Adrenal gland (tissue), 12 donors: Measurements from ENCODE around the gene CLPX. TPM values are rescaled to one million over a fixed set of nuclear protein-coding genes. Genes with fewer than 3 reads are reported as not detected.

Experiments used
- DNase-seq, 7 donors: peaks; one replicate each; pipeline ENCODE4 v3.0.0-alpha.2; 2019 to 2020
- H3K27ac ChIP-seq, 5 donors: fragments of 200-600 bp; sonication (generic) in 4 of 5; 1 replicate in 3 of 5; 2 replicates in 2 of 5; pipeline versions ENCODE4 v1.5.1 to v1.8.0; 2016 to 2020; ENCODE audit warnings: mild to moderate bottlenecking in 1 of 5
- H3K27me3 ChIP-seq: fragments of 200-600 bp; 2 replicates; pipeline ENCODE4 v1.8.0; 2021
- H3K36me3 ChIP-seq, 2 donors: fragments of 200-600 bp; replicated peaks in 1 of 2; 1 replicate in 1 of 2; 2 replicates in 1 of 2; pipeline versions ENCODE4 v1.5.1 to v1.8.0; 2018 to 2022
- H3K4me1 ChIP-seq, 2 donors: fragments of 200-600 bp; replicated peaks in 1 of 2; 1 replicate in 1 of 2; 2 replicates in 1 of 2; pipeline versions ENCODE4 v1.5.1 to v1.8.0; 2018 to 2021
- H3K4me3 ChIP-seq, 4 donors: fragments of 200-600 bp; sonication (generic) in 3 of 4; one replicate each; pipeline ENCODE4 v1.5.1; 2016 to 2018
- H3K9me3 ChIP-seq, 3 donors: fragments of 200-600 bp; sonication (generic) in 1 of 3; replicated peaks in 1 of 3; 1 replicate in 2 of 3; 2 replicates in 1 of 3; pipeline versions ENCODE4 v1.5.1 to v1.8.0; 2016 to 2021
- POLR2A ChIP-seq, 2 donors: fragments of 450-650 bp; IDR thresholded peaks; one replicate each; pipeline ENCODE4 v1.6.1; 2017; ENCODE audit warnings: antibody characterized with exemption in 2 of 2, mild to moderate bottlenecking in 2 of 2, moderate library complexity in 1 of 2
- WGBS, 4 donors: extraction: QIAGEN DNeasy Blood & Tissue Kit in 2 of 4; methylation state at CpG; one replicate each; pipeline versions ENCODE4 v1.1.5 to v1.1.7; 2013 to 2017; 5-methylcytosine and 5-hydroxymethylcytosine counted together
- intact Hi-C, 2 donors: fragments of 100-400 bp; cut with DNase I; formaldehyde crosslinking; loops; one replicate each; pipeline versions ENCODE4 v1.14.1 to v1.15.0; 2022 to 2023
- polyA plus RNA-seq, 3 donors: library from polyadenylated mRNA; stranded (reverse); fragments of 200-250 nt in 2 of 3; fragments of 350-450 nt in 1 of 3; fragmentation: Illumina TruSeq in 1 of 3; extraction: RNeasy Lipid Tissue Mini Kit (QIAGEN cat#74804) in 1 of 3; gene quantifications; one replicate each; pipeline ENCODE4 v1.2.3, GENCODE V29; 2013 to 2014
- total RNA-seq, 9 donors: library from RNA; depleted of rRNA in 4 of 9; stranded (reverse); fragments of >200 nt in 4 of 9; fragments of 120-200 nt in 1 of 9; fragmentation: NEBNext Ultra II Directional in 1 of 9; extraction: Animal tissue kit (Norgen Biotek cat#: 25700) in 1 of 9; gene quantifications; one replicate each; pipeline versions ENCODE4 v1.1.0 to v1.2.4, GENCODE V29; 2013 to 2023
- TF ChIP-seq, protein P1 (sequence below), 6 experiments: fragments of 450-650 bp in 4 of 6; fragments of 200-600 bp in 2 of 6; sonication (generic) in 1 of 6; IDR thresholded peaks; 1 replicate in 5 of 6; 2 replicates in 1 of 6; pipeline versions ENCODE4 v1.5.1 to v1.8.0; 2016 to 2021; ENCODE audit warnings: antibody characterized with exemption in 6 of 6, mild to moderate bottlenecking in 2 of 6, moderate library complexity in 1 of 6
- donor health status: healthy with polysubstance abuse.
- donor health status: Bipolar disorder and iron deficiency.
- donor health status: DM: yes; HTN: yes; CAD: no.
- donor health status: DM: no; HTN: no; CAD: no.
- donor health status: DM: no; HTN: no; CAD: no.
- donor health status: DM: yes; HTN: yes; CAD: no.

Gene CLPX
- total and polyA plus RNA-seq, 12 donors: 10.4 to 70.7 (median 49.7) TPM

DNA sequence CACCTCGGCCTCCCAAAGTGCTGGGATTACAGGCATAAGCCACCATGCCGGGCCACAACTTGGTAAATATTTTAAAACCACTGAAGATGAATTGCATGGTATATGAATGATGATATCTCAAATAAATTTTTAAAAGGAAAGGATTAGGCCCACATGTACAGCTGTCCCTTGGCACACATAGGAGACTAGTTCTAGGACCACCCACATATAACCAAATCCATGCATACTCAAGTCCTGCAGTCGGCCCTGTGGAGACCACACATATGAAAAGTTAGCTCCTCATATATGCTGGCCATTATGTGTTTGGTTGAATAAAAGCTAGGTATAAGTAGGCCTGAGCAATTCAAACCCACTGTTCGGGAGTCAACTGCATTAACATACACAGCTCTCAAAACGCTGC, 10.6 kb downstream of the CLPX start:
- DNase-seq: no peak
- H3K27me3 ChIP-seq: no peaks in the 10 kb centered on the region
- H3K9me3 ChIP-seq: no peaks in the 10 kb centered on the region
- WGBS, 4 donors: 89 to 95% (median 92%) methylated on average over 5 of the region's 5 CpGs
- no peak overlapping the region for H3K27ac ChIP-seq
- TF ChIP-seq POLR2A (IDR thresholded peaks at IDR 0.05): no peak
- TF ChIP-seq, protein P1, sequence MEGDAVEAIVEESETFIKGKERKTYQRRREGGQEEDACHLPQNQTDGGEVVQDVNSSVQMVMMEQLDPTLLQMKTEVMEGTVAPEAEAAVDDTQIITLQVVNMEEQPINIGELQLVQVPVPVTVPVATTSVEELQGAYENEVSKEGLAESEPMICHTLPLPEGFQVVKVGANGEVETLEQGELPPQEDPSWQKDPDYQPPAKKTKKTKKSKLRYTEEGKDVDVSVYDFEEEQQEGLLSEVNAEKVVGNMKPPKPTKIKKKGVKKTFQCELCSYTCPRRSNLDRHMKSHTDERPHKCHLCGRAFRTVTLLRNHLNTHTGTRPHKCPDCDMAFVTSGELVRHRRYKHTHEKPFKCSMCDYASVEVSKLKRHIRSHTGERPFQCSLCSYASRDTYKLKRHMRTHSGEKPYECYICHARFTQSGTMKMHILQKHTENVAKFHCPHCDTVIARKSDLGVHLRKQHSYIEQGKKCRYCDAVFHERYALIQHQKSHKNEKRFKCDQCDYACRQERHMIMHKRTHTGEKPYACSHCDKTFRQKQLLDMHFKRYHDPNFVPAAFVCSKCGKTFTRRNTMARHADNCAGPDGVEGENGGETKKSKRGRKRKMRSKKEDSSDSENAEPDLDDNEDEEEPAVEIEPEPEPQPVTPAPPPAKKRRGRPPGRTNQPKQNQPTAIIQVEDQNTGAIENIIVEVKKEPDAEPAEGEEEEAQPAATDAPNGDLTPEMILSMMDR (IDR thresholded peaks at IDR 0.05): no peak
- H3K36me3 ChIP-seq: peaks cover 0 to 86% of the 10 kb centered on the region in 2 donors
- H3K4me3 ChIP-seq: no peak overlapping the region
- intact Hi-C loops: no loop called here
- H3K4me1 ChIP-seq: peaks cover 0 to 9% of the 10 kb centered on the region in 2 donors

DNA sequence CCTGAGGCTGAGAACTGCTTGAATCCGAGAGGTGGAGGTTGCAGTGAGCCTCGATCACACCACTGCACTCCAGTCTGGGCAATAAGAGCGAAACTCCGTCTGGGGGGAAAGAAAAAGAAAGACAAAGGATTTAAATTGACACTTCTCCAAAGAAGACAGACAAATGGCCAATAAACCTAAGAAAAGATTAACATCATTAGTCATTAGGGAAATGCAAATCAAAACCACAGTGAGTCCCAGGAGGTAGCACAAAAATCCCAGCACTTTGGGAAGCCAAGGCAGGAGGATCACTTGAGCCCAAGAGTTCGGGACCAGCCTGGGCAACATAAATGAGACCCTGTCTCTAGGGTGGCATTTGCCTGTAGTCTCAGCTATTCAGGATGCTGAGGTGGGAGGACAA, 12.6 kb downstream of the CLPX start:
- no peak for DNase-seq
- WGBS, 4 donors: 93 to 97% (median 95%) methylated on average over 5 of the region's 5 CpGs
- no peak overlapping the region for H3K27ac ChIP-seq
- H3K9me3 ChIP-seq: no peaks in the 10 kb centered on the region
- peaks cover 0 to 76% of the 10 kb centered on the region in 2 donors for H3K36me3 ChIP-seq
- no peaks in the 10 kb centered on the region for H3K27me3 ChIP-seq
- H3K4me3 ChIP-seq: no peak overlapping the region
- TF ChIP-seq, protein P1 (IDR thresholded peaks at IDR 0.05): no peak
- no peaks in the 10 kb centered on the region for H3K4me1 ChIP-seq
- intact Hi-C loops: no loop called here

DNA sequence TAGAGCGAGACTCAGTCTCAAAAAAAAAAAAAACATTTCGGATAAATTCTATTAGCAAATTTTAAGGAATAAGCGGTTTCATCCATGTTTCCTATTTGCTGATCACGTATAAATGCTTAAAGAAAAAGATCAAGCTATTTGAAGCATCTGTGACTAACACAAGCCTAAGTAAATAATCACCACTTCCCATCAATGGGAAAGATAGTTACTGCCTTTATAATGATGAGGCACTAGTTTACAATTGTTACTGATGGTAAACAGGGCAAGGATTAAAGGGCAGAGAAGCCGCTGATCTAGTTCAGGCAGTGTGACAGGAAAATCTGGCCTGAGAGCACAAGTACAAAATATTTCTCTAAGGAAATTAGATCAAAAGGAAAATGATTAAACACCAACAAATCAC, 13.7 kb downstream of the CLPX start:
- 90 to 93% (median 91%) methylated on average over 5 of the region's 5 CpGs for WGBS, 4 donors
- H3K4me3 ChIP-seq: no peak overlapping the region
- H3K36me3 ChIP-seq: peaks cover 0 to 70% of the 10 kb centered on the region in 2 donors
- no peaks in the 10 kb centered on the region for H3K27me3 ChIP-seq
- no peaks in the 10 kb centered on the region for H3K4me1 ChIP-seq
- no peak overlapping the region for H3K27ac ChIP-seq
- no peak for DNase-seq
- TF ChIP-seq, protein P1 (IDR thresholded peaks at IDR 0.05): no peak
- no peak for TF ChIP-seq POLR2A (IDR thresholded peaks at IDR 0.05)
- intact Hi-C loops: no loop called here
- no peaks in the 10 kb centered on the region for H3K9me3 ChIP-seq

DNA sequence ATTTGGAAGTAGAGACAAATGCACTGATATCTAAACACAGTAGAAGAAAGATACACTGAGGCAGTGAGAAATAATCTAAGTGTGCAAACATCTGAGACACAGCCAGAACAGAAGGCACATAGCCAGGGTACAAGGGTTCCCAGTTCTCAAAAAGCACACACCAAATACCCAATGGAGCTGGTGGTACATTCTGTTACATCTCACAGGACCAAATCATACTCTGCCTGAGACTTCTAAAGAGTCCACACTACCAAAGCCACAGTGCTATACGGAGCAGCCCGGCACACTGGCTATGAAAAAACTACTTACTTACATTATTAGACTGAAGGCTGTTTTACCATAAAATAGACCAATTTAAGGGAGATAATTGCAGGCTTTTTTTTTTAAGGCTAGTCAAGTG, 19.3 kb downstream of the CLPX start:
- H3K27me3 ChIP-seq: no peaks in the 10 kb centered on the region
- H3K4me3 ChIP-seq: no peak overlapping the region
- no peak for TF ChIP-seq POLR2A (IDR thresholded peaks at IDR 0.05)
- intact Hi-C loops: no loop called here
- no peak for DNase-seq
- peaks cover 0 to 8% of the 10 kb centered on the region in 2 donors for H3K4me1 ChIP-seq
- H3K36me3 ChIP-seq: peaks cover 0 to 47% of the 10 kb centered on the region in 2 donors
- no peaks in the 10 kb centered on the region for H3K9me3 ChIP-seq
- WGBS, 4 donors: 91 to 97% (median 95%) methylated on average over 2 of the region's 2 CpGs
- no peak overlapping the region for H3K27ac ChIP-seq

DNA sequence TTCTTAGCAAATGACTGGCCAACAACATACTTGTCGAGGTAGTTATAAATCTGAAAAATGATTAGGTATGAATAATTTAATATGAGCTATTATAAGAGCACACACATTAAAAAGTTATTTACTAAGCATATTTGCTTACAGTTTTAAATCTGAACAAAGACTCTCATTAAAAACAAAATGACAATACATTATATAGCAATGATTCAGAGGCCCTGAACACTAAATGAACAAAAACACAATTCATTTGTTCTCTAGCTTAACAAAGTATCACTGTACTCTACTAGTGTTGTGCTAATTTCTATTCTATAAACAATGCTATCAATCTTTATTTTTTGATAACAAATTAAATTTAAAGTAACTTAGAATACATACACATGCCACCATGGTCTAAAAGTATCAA, 21.0 kb downstream of the CLPX start:
- no peak overlapping the region for H3K27ac ChIP-seq
- intact Hi-C loops: no loop called here
- no peak for DNase-seq
- H3K4me3 ChIP-seq: no peak overlapping the region
- H3K27me3 ChIP-seq: no peaks in the 10 kb centered on the region
- no peaks in the 10 kb centered on the region for H3K9me3 ChIP-seq
- no peak for TF ChIP-seq POLR2A (IDR thresholded peaks at IDR 0.05)
- TF ChIP-seq, protein P1 (IDR thresholded peaks at IDR 0.05): no peak
- H3K4me1 ChIP-seq: peaks cover 0 to 8% of the 10 kb centered on the region in 2 donors
- WGBS, 4 donors: 65 to 79% (median 69%) methylated on average over 1 of the region's 1 CpG
- peaks cover 0 to 36% of the 10 kb centered on the region in 2 donors for H3K36me3 ChIP-seq
